DMS79 treated with DMSO at 0.1 percent for 48 hours (cell line): ENCODE data around the gene KLK7.
"Not testable (repeated sequence)": the region's sequence is repeated elsewhere in the genome, so short reads cannot be mapped to it uniquely, and the experiment has no call there.

Source experiments
- DNase-seq: peaks from one replicate; lab custom pipeline; 2025; lab: John Stamatoyannopoulos, UW

Gene KLK7

GRCh38 chr19:51010066-51010795 is 26.5 kb upstream of the KLK7 start:
- DNase-seq: no peak

DNA sequence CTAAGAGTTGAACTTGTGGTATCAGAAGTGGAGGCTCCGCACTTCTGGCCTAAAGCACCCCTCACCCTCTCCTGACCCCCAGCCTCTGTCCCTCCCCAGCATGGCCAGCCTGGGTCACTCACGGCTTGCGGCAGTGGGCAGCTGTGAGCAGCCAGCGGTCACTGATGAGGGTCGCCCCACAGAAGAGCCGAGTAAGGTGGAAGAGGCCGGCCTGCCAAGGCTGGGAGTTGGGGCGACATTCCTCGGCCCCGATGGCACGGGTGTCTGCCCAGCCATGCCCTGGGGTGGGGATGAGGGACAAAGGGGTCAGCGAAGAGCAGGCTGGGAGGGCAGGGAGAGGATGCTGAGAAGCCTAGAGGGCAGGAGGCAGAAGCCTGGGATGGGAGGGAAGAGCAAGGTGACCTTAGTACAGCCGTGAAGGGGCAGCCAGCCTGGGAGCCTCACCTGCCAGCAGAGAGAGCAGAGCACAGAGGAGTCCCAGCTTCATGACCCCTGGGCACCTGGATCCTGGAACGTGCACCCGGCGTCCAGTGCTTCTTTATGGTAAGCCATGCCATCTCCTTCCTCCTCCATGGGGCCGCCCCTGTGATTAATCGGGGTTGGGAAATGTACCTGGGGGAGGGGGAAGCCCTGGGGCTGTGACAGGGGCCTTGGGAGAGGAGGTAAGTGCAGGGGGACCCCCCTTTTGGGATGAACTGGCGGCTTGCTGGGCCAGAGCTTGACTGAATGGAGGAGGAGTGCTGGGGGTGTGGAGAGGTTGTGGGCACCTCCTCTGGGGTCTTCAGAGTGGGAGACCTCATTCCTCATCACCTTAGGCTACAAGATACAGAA is 25.6 kb upstream of the KLK7 start:
- DNase-seq: no peak

GRCh38 chr19:51007488-51007887 is 23.8 kb upstream of the KLK7 start:
- DNase-seq: no peak

DNA sequence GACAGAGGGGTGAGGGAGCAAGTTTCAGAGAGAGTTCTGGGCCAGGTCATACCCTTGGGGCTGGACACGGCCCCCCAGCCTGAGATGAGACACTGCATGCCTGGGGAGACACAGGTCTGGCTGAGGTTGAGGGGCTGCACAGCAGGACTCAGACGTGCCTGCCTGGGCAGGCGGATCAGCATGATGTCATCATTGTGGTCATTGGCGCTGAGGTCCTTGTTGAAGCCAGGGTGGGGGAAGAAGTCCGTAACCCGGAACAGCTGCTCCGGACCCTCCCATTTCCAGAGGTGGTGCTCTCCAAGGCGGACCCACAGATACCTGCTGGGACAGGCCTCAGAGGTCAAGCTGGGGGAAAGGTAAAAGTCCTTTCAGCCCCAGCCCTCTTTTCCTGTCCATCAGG is 22.7 kb upstream of the KLK7 start:
- no peak for DNase-seq

DNA sequence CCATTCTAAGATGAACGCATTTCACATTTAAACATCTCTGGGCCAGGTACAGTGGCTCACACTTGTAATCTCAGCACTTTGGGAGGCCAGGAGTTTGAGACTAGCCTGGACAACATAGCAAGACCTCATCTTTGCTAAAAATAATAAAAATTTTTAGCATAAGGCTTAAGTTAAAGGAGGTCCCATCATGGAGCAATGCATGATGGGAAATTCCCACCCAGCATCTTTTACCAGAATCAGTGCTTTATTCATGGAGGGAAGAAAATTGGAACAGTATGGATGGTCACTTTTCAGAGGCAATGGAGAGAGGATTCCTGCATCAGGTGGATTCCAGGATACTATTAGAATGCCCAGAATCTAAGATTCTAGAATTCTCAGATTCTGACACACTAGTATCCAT is 21.5 kb upstream of the KLK7 start:
- DNase-seq: no peak

- no peak for DNase-seq
Observed at GRCh38 chr19:51003316-51003715, 19.6 kb upstream of the KLK7 start.

DNA sequence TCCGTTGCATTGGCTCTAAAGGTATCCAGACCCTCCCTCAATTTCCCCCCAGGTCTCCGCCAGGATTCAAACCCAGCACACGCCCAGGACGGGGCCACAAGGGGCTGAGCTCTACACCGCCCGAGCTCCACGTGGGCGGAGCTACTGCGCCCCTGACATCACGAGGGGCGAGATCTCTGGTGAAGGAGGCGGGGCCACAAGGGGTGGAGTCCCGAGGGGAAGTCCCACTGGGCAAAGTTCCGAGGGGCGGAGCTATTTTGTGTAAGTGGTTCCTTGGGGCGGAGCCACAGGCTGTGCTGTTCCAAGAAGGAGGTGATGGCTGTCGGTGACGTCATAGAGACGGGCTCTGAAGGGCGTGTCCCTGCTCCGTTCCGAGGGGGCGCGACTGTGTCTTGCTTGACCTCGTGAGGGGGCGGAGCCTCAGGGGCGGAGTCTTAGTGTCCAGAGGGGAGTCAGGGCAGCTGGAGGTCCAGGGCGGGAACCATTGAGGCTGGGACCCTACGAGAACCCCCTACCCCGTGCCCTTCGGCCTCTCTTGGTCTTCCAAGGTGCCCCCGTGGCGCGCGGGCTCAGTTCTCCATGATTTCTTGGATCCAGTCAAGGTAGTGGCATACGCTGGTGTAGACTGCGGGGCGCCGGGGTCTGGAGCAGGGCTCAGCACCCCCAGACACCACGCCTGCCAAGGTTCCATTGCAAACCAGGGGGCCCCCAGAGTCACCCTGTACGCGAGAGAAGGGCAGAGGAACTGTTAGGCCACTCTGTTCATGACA is 19.0 kb upstream of the KLK7 start:
- no peak for DNase-seq

DNA sequence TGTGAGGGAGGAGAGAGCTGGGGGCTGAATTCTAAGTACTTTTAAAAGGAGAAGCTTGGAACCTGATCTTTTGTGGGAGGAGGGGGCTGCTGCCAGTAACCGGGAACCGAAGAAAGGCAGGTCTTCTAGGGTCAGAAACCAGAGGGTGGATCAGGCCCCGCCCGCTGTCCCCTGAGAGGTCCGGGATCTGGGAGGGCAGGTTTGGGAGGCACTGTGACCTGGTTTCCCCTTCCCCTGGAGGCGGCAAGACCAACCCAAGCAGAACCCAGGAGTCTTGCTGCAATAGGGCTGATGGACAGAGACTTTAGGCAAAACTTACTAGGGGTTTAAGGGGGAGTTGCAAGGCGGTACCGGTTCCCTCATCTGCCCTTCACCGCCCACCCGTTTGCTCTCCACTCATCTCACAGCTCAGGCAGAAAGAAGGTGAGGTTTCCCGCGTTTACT is 18.4 kb upstream of the KLK7 start:
- DNase-seq: no peak

- no peak for DNase-seq
Observed at GRCh38 chr19:51001515-51001914, 17.8 kb upstream of the KLK7 start, which contains the start of gene KLK8. KLK8 (minus strand) TSS chr19:51001604; CDS start chr19:51001167, 437 bp downstream.

DNA sequence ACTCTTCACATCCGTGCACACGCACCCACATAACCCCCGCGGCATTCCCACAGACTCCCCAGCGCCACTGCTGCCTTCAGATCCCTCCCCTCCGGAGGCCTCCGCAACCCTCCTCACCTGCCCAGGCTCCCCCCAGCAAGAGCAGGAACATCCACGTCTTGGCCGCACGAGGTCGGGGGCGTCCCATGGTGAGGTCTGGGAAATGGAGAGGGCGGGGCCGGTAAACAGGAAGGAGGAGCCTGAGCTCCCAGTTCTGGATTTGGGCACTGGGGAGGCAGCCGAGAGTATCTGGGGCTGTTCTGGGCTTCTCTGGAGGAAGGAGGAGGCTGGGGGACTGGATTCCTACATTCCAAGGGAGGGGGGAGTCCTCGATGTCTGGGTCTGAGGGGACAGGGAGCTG is 17.3 kb upstream of the KLK7 start:
- DNase-seq: no peak

GRCh38 chr19:51000426-51000825 is 16.7 kb upstream of the KLK7 start:
- no peak for DNase-seq

GRCh38 chr19:50998686-50999085 is 15.0 kb upstream of the KLK7 start:
- no peak for DNase-seq

DNA sequence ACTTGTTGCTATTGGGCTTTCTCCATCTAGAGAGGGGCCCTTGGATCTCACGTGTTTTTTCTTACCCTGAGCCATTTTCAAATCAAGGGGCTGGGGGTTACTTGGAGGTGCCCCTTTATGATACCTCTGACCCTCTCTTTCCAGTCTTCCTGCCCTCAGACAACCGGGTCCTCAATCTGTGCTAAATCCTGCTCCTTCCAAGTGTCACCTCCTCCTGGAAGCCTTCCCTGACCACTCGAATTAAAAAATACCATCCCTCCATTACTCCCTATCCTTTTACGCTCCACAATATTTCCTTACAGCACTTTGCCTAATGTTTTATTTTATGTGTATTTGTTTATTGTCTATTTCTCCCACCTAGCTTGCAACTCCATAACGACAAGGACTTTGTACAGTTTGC is 14.3 kb upstream of the KLK7 start:
- no peak for DNase-seq

DNA sequence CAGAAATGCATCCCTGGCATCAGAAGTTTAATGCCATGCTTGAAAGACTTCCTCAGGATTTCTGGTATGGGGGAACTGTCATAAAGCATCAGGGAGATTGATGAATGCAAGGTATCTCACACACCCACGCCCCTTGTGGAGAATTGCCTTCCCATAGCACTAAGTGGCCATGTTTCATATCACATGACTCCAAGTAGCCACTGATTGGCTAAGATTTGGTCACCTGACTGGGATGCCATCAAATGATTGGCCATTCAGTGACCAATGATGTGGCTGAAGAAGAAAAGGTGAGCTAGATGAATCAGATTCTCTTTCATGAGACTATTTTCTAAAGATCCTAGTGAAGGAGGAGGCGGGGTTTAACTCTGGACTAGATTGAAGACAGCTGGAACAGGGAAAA is 10.4 kb upstream of the KLK7 start:
- DNase-seq: no peak

GRCh38 chr19:50992666-50993035 is 8.9 kb upstream of the KLK7 start:
- no peak for DNase-seq

- not testable (repeated sequence) for DNase-seq
Observed at GRCh38 chr19:50984416-50984815, 699 bp upstream of the KLK7 start.

GRCh38 chr19:50982186-50982585 is 1.5 kb downstream of the KLK7 start:
- DNase-seq: no peak

- no peak for DNase-seq
Observed at GRCh38 chr19:50981587-50982146, 2.0 kb downstream of the KLK7 start.

DNA sequence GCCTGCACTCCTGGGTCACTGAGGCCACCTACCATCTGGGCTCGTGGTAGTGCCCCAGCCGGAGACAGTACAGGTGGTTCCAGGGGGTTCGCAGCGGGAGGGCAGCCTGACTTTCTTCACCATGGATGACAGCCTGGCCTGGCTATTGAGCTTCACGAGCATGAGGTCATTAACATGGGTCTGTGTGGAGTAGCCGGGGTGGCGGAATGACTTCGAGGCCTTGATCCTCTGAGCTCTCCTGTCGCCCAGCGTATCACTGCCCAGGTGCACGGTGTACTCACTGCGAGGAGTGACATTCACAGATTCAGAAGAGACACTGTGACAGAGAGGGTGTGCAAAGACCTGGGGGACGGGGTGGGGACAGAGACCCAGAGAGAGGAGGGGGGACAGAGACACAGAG is 3.5 kb downstream of the KLK7 start:
- DNase-seq: no peak

GRCh38 chr19:50979758-50980157 is 4.0 kb downstream of the KLK7 start:
- no peak for DNase-seq

GRCh38 chr19:50978772-50979390 is 4.8 kb downstream of the KLK7 start:
- DNase-seq: no peak

GRCh38 chr19:50977626-50978025 is 6.1 kb downstream of the KLK7 start:
- no peak for DNase-seq
